MG63 (cell line): ENCODE results near the gene PXK. TPM values are rescaled to one million over a fixed set of nuclear protein-coding genes. Genes with fewer than 3 reads are reported as not detected.
"Not testable (repeated sequence)": the region's sequence is repeated elsewhere in the genome, so short reads cannot be mapped to it uniquely, and the experiment has no call there.

Experiments
- DNase-seq: peaks from one replicate; pipeline ENCODE4 v3.0.0-alpha.2; 2020
- H3K27me3 ChIP-seq: fragments of 250-450 bp; sonication (Bioruptor Pico); 2 replicates; pipeline ENCODE4 v1.5.1; 2020; ENCODE audit warnings: mild to moderate bottlenecking, moderate library complexity
- H3K36me3 ChIP-seq: fragments of 250-450 bp; sonication (Bioruptor Pico); 2 replicates; pipeline ENCODE4 v1.5.1; 2020; ENCODE audit warnings: mild to moderate bottlenecking, moderate library complexity
- H3K4me3 ChIP-seq: fragments of 250-450 bp; sonication (Bioruptor Pico); 2 replicates; pipeline ENCODE4 v1.5.1; 2020; ENCODE audit warnings: mild to moderate bottlenecking, moderate library complexity
- H3K9me3 ChIP-seq: fragments of 250-450 bp; sonication (Bioruptor Pico); 2 replicates; pipeline ENCODE4 v1.5.1; 2020; ENCODE audit warnings: mild to moderate bottlenecking, moderate library complexity
- total RNA-seq: library from RNA; depleted of rRNA; stranded (reverse); fragments of >200 nt; shearing (Covaris generic); gene quantifications from 2 replicates; pipeline ENCODE4 v1.2.3, GENCODE V29; 2014; ENCODE audit warnings: low replicate concordance; rRNA removed

The PXK gene
- total RNA-seq: 25.7 and 34.8 TPM in 2 replicates

GRCh38 chr3:58332575-58333188 is at the start of gene PXK:
TSS of gene PXK (plus strand) at chr3:58332892. CDS start at chr3:58332989, 97 bp downstream.
- DNase-seq: peak; percentile 81
- Histone ChIP-seq H3K4me3 (peak within 1 kb of the TSS; percentile 55), H3K27me3 (no peaks in the 10 kb centered on the region), H3K9me3 (no peaks in the 10 kb centered on the region), H3K36me3 (no peaks in the 10 kb centered on the region; the same call in 1 of the 2 replicates)

DNA sequence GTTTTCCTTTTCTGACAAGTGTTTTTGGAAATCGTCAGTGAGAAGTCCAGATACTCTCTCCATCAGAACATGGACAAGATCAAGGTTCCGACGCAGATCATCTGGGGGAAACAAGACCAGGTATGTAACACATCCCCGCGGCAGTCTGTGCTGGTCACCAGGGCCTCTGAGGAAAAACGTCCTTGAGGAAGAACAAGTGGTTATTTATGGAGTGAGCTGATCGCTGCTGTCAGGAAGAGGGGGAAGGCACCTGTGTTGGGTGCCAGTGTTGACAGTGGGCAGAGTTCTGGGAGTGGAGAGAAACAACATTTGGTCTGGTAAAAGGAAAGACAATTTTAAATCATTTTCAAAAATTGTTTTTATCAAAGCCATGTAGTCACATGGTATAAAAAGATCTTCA is 47.4 kb upstream of the PXK start:
- DNase-seq: no peak
- Histone ChIP-seq H3K4me3 (no peak overlapping the region), H3K36me3 (no peaks in the 10 kb centered on the region), H3K9me3 (no peaks in the 10 kb centered on the region), H3K27me3 (no peaks in the 10 kb centered on the region)

GRCh38 chr3:58287354-58287753 is 45.3 kb upstream of the PXK start:
- DNase-seq: no peak
- H3K27me3 ChIP-seq: no peaks in the 10 kb centered on the region
- no peak overlapping the region for H3K4me3 ChIP-seq
- no peaks in the 10 kb centered on the region for H3K36me3 ChIP-seq
- H3K9me3 ChIP-seq: no peaks in the 10 kb centered on the region

GRCh38 chr3:58288011-58288728 is 44.5 kb upstream of the PXK start:
- DNase-seq: no peak
- Histone ChIP-seq H3K9me3 (no peaks in the 10 kb centered on the region), H3K27me3 (no peaks in the 10 kb centered on the region), H3K4me3 (no peak overlapping the region), H3K36me3 (no peaks in the 10 kb centered on the region)

DNA sequence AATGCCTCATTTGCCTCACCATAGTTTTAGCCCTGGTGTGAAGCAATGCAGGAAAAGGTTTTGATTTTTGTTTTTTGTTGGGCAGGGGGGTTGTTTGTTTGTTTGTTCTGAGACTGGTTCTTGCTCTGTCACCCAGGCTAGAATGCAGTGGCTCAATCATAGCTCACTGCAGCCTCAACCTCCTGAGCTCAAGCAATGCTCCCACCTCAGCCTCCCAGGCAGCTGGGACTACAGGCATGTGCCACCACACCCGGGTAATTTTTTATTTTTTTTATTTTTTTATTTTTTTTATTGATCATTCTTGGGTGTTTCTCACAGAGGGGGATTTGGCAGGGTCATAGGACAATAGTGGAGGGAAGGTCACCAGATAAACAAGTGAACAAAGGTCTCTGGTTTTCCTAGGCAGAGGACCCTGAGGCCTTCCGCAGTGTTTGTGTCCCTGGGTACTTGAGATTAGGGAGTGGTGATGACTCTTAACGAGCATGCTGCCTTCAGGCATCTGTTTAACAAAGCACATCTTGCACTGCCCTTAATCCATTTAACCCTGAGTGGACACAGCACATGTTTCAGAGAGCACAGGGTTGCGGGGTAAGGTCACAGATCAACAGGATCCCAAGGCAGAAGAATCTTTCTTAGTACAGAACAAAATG is 43.6 kb upstream of the PXK start:
- H3K4me3 ChIP-seq, DNase-seq, H3K36me3 ChIP-seq, H3K9me3 ChIP-seq, H3K27me3 ChIP-seq: not testable (repeated sequence)

- not testable (repeated sequence) for H3K27me3 ChIP-seq, H3K9me3 ChIP-seq, H3K4me3 ChIP-seq, DNase-seq, H3K36me3 ChIP-seq
Observed at GRCh38 chr3:58290446-58290845, 42.2 kb upstream of the PXK start.

DNA sequence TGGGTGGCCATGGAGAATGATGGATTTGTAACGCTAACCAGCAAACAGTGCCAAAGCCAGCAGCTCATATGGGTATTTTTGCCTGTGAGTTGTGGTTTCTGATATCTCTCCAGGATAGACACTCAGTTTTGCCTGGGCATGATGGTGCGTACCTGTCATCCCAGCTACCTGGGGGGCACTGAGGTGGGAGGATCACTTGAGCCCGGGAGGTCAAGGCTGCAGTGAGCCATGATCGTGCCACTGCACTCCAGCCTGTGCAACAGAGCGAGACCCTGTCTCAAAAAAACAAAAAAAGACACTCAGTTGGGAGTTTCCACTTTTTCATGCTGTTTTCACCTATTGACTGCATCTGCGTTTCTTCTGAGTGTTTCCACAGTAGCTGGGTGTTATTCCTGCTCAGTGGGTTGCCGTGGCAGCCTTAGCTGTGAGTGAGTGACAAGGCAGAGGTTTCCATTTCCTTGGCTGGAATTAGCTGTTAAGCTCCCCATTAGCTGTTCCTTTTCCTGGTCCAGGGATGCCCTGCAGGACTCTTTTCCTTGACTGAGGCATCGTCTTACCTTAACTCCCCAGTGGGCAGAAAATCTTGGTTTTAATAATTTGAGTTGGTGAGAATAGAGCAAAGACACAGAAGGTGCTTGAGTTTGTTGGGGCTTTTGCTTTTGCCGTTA is 40.9 kb upstream of the PXK start:
- Histone ChIP-seq H3K36me3 (no peaks in the 10 kb centered on the region), H3K4me3 (no peak overlapping the region), H3K27me3 (no peaks in the 10 kb centered on the region), H3K9me3 (no peaks in the 10 kb centered on the region)
- no peak for DNase-seq

- no peak for DNase-seq
- Histone ChIP-seq H3K4me3 (no peak overlapping the region), H3K27me3 (no peaks in the 10 kb centered on the region), H3K36me3 (no peaks in the 10 kb centered on the region), H3K9me3 (no peaks in the 10 kb centered on the region)
Observed at GRCh38 chr3:58292866-58293265, 39.8 kb upstream of the PXK start.

GRCh38 chr3:58293516-58293915 is 39.2 kb upstream of the PXK start:
- H3K27me3 ChIP-seq: no peaks in the 10 kb centered on the region
- no peaks in the 10 kb centered on the region for H3K36me3 ChIP-seq
- no peak for DNase-seq
- no peak overlapping the region for H3K4me3 ChIP-seq
- H3K9me3 ChIP-seq: no peaks in the 10 kb centered on the region

DNA sequence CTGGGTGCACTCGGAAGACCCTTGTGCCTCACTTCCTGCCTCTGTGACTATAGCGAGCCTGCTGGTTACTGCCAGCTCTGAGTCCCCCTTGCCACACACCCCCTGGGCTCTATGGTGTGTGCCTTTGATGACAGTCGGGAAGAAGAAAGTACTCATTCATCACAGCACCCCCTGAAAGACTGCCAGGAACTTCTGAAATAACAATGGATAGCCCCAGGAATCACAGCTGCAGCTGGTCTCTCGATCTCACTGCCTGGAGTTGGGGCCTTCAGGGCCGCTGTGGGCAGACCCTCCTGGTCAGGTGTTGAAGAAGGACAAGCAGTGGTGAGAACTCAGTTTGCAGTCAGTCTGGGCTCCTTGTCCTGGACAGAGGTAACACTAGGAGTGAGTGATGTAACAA is 36.4 kb upstream of the PXK start:
- Histone ChIP-seq H3K9me3 (no peaks in the 10 kb centered on the region), H3K4me3 (no peak overlapping the region), H3K27me3 (no peaks in the 10 kb centered on the region), H3K36me3 (no peaks in the 10 kb centered on the region)
- no peak for DNase-seq

DNA sequence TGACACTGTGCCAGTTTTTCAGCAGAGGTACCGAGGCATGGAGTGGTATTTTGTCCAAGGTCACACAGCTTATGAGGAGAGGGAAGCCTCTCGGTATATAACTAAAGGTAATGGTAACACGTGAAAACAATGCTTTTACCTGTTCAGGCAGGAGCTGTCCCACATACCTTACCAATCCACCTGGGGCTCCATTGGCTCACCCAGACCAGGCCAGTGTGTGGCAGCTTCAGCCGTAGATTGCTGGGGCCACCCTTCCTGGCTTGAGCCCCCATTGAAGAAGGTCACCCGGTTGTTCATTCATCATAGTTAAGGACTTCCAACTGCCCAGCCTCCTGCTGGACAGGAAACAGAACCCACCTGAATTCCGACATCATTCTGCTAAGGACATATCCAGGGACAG is 35.8 kb upstream of the PXK start:
- DNase-seq: no peak
- Histone ChIP-seq H3K4me3 (no peak overlapping the region), H3K9me3 (no peaks in the 10 kb centered on the region), H3K36me3 (no peaks in the 10 kb centered on the region), H3K27me3 (no peaks in the 10 kb centered on the region)

DNA sequence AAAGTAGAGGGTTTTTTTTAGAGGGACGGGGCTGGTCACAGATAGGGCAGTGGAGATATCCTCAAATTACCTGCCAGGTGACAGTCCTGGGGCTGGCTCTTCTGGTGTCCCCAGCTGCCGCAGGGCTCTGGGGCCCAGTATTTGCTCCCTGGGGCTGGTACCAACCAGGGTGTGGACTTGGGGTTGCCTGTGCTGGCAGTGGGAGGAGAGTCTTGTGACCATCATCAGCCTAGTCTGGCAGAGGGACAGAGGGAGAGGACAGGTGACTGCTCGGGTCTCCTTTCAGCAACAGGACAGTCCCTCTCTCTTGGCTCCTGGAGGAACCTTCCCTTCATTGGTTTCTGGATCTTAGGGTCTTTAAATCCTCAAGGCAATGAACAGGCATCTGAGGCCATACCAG is 34.5 kb upstream of the PXK start:
- Histone ChIP-seq H3K36me3 (no peaks in the 10 kb centered on the region), H3K27me3 (no peaks in the 10 kb centered on the region), H3K9me3 (no peaks in the 10 kb centered on the region), H3K4me3 (no peak overlapping the region)
- no peak for DNase-seq

- no peak overlapping the region for H3K4me3 ChIP-seq
- H3K36me3 ChIP-seq: no peaks in the 10 kb centered on the region
- no peaks in the 10 kb centered on the region for H3K27me3 ChIP-seq
- no peaks in the 10 kb centered on the region for H3K9me3 ChIP-seq
- no peak for DNase-seq
Observed at GRCh38 chr3:58299075-58299474, 33.6 kb upstream of the PXK start.

DNA sequence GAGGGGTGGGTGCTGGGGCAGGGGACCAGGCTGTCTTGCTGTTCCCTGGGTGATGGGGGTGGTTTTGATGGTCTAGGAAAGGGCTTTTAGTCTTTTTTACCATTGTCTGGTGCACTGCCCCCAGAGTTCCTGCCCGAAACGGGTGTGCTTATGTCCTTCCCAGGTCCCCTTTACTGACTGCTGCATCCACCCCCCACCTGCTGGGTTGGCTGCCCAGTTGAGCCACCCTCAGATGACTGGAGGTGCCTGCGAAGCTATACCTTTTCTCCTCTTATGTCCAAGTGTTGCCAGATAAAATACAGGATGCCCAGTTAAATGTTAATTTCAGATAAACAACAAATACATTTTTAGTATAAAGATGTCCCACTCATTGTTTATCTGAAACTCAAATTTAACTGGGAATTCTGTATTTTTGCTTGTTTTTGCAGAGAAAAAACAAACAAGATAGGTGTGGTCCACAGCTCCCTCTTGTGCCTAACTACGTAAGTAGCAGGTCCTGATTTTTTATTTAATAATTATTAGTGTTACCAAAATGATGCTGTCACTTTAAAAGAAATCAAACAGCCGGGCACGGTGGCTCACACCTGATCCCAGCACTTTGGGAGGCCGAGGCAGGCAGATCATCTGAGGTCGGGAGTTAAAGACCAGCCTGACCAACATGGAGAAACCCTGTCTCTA is 32.7 kb upstream of the PXK start:
- no peak overlapping the region for H3K4me3 ChIP-seq
- no peak for DNase-seq

GRCh38 chr3:58305882-58306711 is 26.6 kb upstream of the PXK start, which contains the start of the genes HTD2 and RPP14:
TSS of gene HTD2 (plus strand) at chr3:58306520. CDS start at chr3:58317614, 11,094 bp downstream.
TSS of gene RPP14 (plus strand) at chr3:58306245. CDS start at chr3:58310330, 4,085 bp downstream.
- Histone ChIP-seq H3K9me3 (no peaks in the 10 kb centered on the region), H3K27me3 (no peaks in the 10 kb centered on the region), H3K4me3 (peak within 1 kb of the TSS; percentile 89), H3K36me3 (peaks cover 22% of the 10 kb centered on the region)
- peak; percentile 92 for DNase-seq

More for the DNA sequence above, 32.7 kb upstream of the PXK start:
- no peaks in the 10 kb centered on the region for H3K36me3 ChIP-seq
- H3K27me3 ChIP-seq: no peaks in the 10 kb centered on the region
- no peaks in the 10 kb centered on the region for H3K9me3 ChIP-seq
